ENCODE measurements around the gene ZC3H10. TPM values are rescaled to one million over a fixed set of nuclear protein-coding genes. Genes with fewer than 3 reads are reported as not detected.

Gene ZC3H10
- total RNA-seq, 6 donors from 2014 or later, result 2.1 to 22.0 (median 6.4) TPM

- DNase-seq (peak in 1 of 2 donors; percentile 63), ATAC-seq (ENCODE audit: low FRiP score in 2 of 2) (no peak)
- Histone ChIP-seq H3K9me3 (no peaks in the 10 kb centered on the region), H3K27ac (peak overlapping the region; percentile 84 to 94 (median 88)), H3K27me3 (peaks cover 0 to 9% (median 7%) of the 10 kb centered on the region in 4 donors), H3K4me1 (peaks cover 14 to 35% (median 22%) of the 10 kb centered on the region in 4 donors), H3K36me3 (peaks cover 0 to 8% (median 0%) of the 10 kb centered on the region in 4 donors), H3K4me3 (peak overlapping the region; percentile 7 to 73 (median 60))
- WGBS, 2 donors, result 45 to 53% methylated on average over 4 to 6 of the region's 6 CpGs
- TF ChIP-seq POLR2A (IDR thresholded peaks at IDR 0.05), result peak in 1 of 4 donors; percentile 33
- no peak for TF ChIP-seq CTCF (IDR thresholded peaks at IDR 0.05)
- TF ChIP-seq EP300 (IDR thresholded peaks at IDR 0.05), result no peak
- TF ChIP-seq POLR2AphosphoS5 (IDR thresholded peaks at IDR 0.05), result no peak
These were observed 36.4 kb upstream of the ZC3H10 start for GRCh38 chr12:56081393-56082347.

DNA sequence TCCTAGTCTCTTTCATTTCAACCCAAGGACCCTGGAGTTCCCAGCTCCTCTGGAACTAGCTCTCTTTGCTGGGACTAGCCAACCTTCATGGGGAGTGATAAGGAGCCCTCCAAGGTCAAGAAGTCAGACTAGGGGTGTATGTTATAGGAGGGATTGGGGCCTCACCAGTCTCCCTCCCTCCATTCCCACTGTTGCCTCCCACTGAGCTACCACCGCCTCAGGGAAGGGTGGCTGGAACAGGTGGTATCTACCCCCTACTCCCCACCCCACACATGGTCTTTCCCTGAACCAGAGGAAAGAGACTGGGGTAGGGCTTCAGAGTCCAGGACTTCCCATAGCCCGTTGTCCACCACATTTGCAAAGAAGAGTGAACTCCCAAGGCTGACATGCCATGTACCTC is 35.7 kb upstream of the ZC3H10 start:
- ATAC-seq (ENCODE audit: low FRiP score in 2 of 2) (no peak), DNase-seq (no peak)
- Histone ChIP-seq H3K27me3 (peaks cover 0 to 9% (median 7%) of the 10 kb centered on the region in 4 donors), H3K27ac (peak overlapping the region in 3 of 4 donors; percentile 86 to 94 (median 89)), H3K4me1 (peaks cover 17 to 36% (median 25%) of the 10 kb centered on the region in 4 donors), H3K9me3 (no peaks in the 10 kb centered on the region), H3K4me3 (peak overlapping the region in 2 of 4 donors; percentile 71 to 73), H3K36me3 (peaks cover 0 to 8% (median 0%) of the 10 kb centered on the region in 4 donors)
- no peak for TF ChIP-seq POLR2A (IDR thresholded peaks at IDR 0.05)
- no peak for TF ChIP-seq POLR2AphosphoS5 (IDR thresholded peaks at IDR 0.05)
- TF ChIP-seq EP300 (IDR thresholded peaks at IDR 0.05), result no peak
- no peak for TF ChIP-seq CTCF (IDR thresholded peaks at IDR 0.05)
- WGBS, 2 donors, result 67 to 79% methylated on average over 2 of the region's 2 CpGs

GRCh38 chr12:56082967-56083366 is 35.1 kb upstream of the ZC3H10 start:
- no peak for ATAC-seq (ENCODE audit: low FRiP score in 2 of 2)

GRCh38 chr12:56084958-56085543 is 33.0 kb upstream of the ZC3H10 start:
- H3K9me3 ChIP-seq, result no peaks in the 10 kb centered on the region
- WGBS, 2 donors, result 86 to 87% methylated on average over 15 of the region's 15 CpGs
- TF ChIP-seq CTCF (IDR thresholded peaks at IDR 0.05) (no peak), POLR2AphosphoS5 (IDR thresholded peaks at IDR 0.05) (no peak), EP300 (IDR thresholded peaks at IDR 0.05) (no peak), POLR2A (IDR thresholded peaks at IDR 0.05) (no peak)
- ATAC-seq (ENCODE audit: low FRiP score in 2 of 2) (no peak), DNase-seq (no peak)
- no peak overlapping the region for H3K4me3 ChIP-seq
- H3K27ac ChIP-seq, result no peak overlapping the region
- peaks cover 6 to 25% (median 20%) of the 10 kb centered on the region in 4 donors for H3K4me1 ChIP-seq
- peaks cover 0 to 6% (median 6%) of the 10 kb centered on the region in 4 donors for H3K27me3 ChIP-seq
- H3K36me3 ChIP-seq, result peaks cover 0 to 8% (median 5%) of the 10 kb centered on the region in 4 donors

More at GRCh38 chr12:56082967-56083366, 35.1 kb upstream of the ZC3H10 start:
- TF ChIP-seq CTCF (IDR thresholded peaks at IDR 0.05) (no peak), POLR2AphosphoS5 (IDR thresholded peaks at IDR 0.05) (no peak), POLR2A (IDR thresholded peaks at IDR 0.05) (no peak), EP300 (IDR thresholded peaks at IDR 0.05) (no peak)
- WGBS, 2 donors, result 61 to 72% methylated on average over 3 of the region's 3 CpGs
- H3K27me3 ChIP-seq, result peaks cover 0 to 9% (median 7%) of the 10 kb centered on the region in 4 donors
- no peak for DNase-seq
- peaks cover 0 to 8% (median 0%) of the 10 kb centered on the region in 4 donors for H3K36me3 ChIP-seq
- H3K9me3 ChIP-seq, result no peaks in the 10 kb centered on the region
- H3K27ac ChIP-seq, result peak overlapping the region in 2 of 4 donors; percentile 86 to 89
- H3K4me3 ChIP-seq, result no peak overlapping the region
- peaks cover 17 to 40% (median 29%) of the 10 kb centered on the region in 4 donors for H3K4me1 ChIP-seq

Data from upper lobe of left lung (tissue), 6 donors.